Bone marrow (tissue), 2 donors: ENCODE measurements around the gene IL19.

Experiments used
- DNase-seq, 2 donors: peaks; one replicate each; lab custom pipeline; 2025; lab: John Stamatoyannopoulos, UW

Gene IL19

DNA sequence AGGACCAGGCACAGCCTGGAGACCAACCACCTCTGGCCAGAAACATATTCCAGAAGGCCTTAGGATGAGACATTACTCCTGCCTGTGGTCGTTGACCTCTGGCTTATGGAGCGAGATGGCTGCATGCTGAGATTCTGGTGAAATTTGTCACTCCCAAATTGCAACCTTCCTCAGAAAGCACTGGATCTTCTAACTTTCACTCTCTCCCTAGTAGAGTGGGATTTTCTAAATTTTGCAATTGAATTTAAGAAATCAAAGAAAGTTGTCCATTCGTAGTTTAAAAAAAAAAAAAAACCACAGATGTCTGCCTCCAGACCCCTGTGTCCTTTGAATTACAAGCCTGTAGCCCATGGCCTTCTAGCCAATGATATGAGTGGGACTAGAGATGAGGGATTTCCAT is 30.3 kb downstream of the IL19 start:
- DNase-seq, result no peak

DNA sequence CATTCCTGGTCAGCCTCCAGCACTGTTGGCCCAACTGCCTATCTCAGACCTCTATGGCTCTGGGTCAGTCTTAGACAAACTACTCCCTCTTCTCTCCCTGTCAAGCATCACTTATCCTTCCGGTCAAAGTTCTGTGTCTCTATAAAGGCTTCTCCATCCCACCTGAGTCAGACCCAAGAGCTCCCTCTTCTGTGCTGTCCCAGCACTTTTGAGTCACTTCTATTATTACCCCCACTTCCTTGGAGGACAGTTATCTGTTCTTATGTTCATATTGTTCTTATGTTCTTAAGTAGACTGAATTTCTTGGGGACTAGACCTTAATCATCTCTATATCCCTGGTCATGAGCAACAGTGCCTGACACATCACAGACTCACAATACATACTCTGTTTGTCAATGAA is 30.9 kb downstream of the IL19 start:
- no peak for DNase-seq

DNA sequence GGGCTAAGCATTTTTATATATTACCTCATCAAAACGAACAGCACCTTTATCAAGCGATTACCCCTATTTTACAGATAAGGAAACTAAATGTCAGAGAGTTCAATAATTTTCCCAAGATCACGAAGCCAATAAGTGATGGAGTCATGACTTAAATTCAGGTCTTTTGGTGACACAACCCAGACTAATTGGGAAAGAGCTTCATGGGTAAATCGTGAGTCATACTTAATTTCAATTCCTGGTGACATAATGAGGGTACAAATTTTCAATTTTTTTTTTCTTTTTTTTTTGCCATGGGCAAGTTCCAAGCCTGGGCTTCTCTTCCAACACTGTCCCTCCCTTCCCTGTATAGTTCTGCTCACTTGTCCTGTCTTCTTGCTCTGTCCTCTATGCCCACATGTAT is 31.8 kb downstream of the IL19 start:
- DNase-seq, result no peak

DNA sequence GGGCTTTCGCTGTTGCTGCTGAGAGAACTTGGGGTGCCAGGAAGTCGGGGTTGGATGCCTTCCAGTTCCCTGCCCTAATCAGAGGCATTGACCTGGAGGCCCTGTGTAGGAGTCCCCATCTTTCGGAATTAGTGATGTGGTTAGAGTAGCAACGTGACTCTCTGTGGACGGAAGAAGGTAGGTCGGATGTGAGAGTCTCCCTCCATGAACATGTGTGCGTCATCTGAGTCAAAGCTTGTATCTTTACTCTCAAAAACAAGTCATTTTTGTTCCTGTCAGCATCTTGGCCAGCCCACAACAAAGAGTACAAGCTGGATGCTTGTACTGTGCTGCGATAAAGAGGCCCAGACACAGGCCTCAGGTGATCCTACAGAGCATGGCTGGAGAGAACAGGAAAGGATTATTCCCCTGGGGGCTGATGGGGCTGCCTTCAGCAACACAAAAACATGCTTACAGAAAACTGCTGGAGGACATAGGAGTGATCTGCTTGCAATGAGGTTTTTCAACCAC is 32.7 kb downstream of the IL19 start:
- DNase-seq, result no peak

DNA sequence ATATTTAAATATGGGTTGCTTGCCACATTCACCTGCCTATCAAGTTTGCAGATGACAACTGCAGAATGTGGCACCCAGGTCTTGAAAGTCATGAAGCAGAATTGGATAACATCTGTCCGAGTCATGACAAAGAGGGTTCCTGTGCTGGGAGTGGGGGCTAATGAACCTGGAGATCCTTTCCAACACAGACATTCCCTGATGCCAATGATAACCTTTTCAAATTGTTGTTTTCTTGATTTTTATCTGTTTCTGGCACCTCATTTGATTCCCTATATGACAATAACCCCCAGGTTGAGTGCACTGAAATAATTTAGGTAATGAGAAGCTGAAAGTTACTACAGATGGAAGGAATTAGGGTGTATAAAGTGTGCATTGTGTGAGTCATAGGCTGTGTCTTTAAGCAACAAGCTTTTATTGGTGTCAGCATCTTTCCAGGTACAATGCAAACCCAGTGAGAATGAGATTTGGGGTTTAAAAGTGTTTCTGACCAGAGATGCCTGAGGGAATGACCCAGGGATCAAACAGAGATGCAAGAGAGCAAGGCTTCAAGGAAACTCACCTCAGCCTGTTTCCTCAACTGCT is 33.7 kb downstream of the IL19 start:
- DNase-seq, result no peak

DNA sequence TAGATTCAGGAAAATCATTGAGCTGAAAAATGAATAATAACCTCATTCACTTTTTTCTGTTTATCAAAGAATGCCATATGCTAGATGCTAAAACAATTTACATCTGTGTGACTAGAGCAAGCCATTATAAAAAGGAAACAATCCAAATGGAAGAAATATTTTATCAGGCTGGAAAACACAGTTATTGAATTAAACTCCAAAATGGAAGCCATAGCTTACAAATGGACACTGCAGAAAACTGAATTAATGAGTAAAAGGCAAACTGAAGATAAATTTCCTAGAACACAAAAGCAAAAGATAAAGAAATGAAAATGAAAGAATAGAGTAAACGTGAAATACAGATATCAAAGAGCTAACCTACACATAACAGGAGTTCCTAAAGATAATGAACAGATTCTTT is 34.8 kb downstream of the IL19 start:
- DNase-seq, result no peak

DNA sequence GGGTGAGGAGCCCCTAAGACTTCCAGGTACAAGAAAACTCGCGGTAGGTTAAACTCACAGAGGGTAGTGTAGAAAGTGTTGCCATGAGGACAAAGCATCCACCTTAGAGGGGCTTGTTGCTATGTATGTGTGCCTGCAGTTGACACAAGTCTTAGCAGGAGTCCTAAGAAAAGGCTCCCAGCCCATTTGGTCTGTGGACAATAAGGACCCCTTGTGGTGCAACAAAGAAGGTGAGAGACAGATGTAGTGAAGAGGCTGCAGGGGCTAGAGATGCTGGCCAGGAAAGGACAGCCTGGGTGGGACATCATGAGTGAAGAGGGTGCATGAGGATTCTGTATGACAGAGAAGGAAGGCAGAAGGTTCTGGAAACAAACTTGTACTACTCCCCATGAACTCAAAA is 38.0 kb downstream of the IL19 start:
- DNase-seq, result no peak

DNA sequence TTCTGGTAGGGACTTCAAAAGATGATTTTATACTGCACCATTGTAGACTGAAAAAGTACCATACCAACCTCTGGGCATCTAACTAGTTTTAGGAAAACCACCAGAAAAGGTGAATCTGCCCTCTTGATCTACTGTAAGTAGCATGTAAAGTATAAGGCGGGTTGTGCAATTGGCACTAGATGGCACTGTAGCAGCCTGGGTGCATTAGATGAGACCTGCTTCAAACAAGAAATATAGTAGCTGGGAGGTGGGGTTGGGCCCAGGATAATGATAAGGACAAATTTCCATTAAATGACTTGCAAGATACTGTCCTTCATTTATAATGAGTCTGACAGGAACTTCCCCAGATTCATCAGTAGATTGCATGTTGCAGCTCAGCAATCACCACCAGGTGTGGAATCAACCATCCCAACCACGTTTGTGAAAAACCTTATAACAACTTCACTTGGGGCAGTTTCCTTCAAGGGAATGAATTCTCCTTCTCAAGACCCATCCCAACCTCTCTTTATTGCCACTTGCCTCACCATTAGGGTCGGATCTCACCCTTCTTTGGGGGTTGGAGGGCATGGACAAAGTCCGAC is 39.0 kb downstream of the IL19 start:
- no peak for DNase-seq

DNA sequence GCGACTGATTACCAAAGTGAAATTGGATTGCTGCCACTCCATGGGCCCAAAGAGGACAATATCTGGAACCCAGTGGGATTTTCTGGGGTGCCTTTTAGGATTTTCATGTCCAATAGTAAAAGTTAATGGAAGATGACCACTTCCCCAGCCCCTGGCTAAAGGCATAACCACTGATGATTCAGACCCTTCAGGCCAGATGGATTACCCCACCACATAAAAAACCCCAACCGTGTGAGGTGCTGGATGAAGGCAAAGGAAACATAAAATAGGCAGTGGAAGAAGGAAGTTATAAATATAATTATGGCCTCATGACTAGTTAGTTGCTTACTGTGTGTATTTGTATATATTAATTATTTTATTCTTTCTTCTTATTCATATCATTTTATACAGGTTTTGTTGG is 41.9 kb downstream of the IL19 start:
- DNase-seq, result no peak

DNA sequence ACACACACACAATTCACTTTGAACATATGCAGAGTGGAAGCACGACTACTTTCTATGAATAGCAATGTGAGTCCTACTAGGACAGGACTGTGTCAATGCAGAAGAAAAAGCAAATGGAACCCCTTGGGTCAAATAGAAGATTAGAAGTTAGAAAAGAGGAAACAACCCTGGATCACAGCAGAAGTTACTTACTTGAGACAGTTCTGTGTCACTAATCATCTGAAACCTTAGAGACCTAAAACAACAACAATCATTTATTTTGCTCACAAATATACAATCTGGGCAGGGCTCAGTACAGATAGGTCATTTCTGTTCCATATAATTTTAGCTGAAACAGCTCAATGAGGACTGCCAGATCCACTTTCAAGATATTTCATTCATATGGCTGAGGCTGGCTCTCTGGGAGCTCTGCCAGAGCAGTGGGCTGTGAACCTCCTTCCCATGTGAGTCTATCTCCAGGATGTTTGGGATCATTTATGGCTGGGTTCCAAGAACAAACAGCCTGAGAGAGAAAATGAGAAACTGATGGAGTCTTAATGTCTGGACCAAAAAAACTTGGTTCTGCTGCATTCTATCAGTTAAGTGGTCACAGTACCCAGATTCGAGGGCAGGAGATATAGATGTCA is 44.3 kb downstream of the IL19 start:
- peak in 1 of 2 donors; percentile 46 for DNase-seq

DNA sequence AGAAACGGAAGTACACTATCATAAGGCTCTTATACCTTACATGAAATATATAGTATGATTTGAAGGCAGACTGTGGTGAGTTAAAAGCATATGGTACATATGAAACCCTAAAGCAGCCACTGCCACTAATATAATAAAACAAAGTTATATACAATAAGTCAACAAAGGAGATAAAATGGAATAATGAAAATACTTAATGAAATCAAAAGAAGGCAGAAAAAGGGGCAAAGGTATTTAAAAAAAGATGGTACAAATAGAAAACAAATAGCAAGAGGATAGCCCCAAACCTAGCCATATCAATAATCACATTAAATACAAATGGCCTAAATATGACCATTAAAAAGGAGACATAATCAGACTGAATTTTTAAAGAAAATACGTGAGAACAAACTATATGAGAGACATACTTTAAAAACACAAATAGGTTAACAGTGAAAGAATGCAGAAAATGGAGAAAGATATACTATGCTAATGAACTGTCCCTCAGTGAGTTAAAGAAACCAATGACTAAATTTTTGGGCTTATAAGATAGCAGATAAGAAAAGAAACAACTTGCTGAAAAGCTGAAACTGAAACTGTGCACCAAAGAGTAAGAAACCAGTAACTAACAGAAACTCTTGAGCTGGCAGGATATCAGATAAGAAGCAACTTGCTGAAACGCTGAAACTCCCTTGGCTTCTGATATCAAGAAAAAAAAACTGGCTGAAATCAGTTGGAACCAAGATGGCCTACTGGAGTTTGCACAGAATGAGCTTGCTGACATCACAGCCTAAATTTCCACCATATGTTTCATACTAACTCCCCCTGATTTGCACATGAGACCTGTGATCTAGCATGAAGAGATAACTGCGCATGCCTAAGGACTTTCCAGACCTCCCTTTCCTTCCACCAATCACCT is 46.1 kb downstream of the IL19 start:
- peak in 1 of 2 donors; percentile 56 for DNase-seq

DNA sequence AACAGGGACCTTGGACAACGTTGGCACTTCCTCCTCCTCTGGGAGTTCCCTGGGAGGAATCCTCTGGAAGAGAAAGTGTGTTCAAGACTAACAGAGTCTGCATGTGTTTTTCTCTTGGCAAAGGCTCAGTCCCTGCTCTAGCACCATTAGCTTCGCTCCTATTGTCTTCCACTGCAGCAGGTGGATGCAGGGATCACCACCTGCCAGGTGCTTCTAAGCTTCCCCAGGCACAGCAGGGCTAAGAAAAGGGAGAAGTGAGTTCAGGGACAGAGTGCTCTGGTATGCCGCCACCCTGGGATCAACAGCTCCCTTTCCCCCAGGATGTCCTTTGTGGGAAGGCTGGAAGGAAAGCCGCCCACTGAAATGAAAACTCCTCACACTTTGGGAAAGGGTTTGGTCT is 50.9 kb downstream of the IL19 start:
- no peak for DNase-seq

DNA sequence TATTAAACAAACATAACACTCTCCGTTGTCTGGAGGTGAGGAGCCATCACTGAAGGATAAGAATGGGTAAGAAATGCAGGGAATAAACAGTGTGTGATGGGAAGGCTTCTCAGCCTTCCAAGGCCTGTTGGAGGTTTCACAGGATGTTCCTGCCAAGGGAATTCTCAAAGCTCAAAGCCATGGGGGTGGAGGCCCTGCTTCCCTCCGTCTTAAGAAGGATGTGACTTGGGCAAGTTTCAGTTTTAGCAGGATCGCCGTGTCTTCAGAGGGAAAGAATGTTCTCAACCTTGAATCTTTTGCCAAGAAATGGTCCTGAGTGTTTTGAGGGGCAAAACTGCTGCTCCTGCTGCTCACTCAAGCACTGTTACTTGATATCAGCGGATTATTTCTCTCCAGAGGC is 53.2 kb downstream of the IL19 start:
- no peak for DNase-seq

DNA sequence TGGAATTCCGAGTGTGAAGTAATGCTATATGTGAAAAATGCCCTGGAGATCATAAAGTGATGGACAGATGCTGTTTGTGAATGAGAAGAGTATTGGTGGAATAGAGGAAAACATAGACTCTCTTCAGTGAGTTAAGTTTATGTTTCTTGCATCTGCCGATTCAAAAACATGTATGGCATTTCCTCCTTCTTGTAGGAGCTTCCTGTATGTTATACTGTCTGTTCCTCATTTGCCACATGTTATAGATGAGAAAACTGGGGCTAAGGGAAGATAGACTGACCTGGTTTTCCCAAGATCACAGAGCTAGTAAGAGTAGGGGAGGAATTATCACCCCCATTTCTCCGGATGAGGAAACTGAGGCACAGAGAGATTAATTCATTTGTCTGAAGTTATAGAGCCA is 53.8 kb downstream of the IL19 start:
- peak in 1 of 2 donors; percentile 41 for DNase-seq

DNA sequence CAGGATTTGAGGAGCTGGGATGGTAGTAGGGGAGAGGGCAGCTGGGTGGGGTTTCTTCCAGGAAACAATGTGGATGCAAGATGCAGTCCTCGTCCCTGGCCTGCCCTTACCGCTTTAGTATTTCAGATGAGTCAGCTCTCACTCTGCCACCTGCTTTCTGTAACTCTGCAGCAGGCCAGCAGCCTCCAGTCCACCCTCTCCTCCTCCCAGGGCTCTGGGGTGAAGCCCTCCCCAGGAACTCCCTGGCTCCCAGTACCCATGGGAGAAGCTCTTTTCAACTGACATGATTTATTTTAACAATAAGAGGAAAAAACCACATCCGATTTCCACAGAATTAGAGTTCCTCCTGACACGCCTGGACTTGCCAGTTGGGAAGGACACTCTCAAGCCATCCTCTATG is 55.8 kb downstream of the IL19 start:
- no peak for DNase-seq

DNA sequence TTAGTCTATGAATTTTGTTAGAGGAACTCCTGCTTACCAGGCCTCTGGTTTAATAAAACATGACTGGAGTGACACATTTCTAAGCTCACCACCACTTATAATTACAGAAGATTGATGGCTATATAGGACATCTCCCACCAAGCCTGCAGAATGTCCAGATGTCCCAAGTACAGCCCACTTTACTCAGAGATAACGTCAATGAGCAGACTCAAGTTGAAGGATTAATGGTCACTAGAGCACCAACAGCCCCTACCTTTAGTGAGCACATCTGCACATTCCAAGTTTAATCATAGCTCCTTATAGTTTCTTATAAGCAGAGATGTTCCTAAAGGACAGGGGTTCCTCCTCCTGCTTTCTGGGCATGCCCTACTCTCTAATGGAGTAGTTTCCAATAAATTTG is 57.5 kb downstream of the IL19 start:
- DNase-seq, result no peak

DNA sequence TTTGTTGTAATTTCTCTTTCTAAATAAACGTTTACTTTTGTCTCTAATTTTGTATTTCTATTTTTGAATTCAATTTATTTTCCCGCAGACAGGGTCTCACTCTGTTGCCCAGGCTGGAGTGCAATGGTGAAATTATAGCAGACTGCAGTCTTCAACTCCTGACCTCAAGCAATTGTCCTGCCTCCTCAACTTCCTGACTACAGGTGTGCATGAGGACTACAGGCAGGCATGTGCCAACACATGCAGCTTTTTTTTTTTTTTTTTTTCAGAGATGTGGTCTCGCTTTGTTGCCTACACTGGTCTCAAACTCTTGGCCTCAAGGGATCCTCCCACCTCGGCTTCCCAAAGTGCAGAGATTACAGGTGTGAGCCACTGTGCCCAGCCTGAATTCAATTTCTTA is 58.2 kb downstream of the IL19 start:
- no peak for DNase-seq

DNA sequence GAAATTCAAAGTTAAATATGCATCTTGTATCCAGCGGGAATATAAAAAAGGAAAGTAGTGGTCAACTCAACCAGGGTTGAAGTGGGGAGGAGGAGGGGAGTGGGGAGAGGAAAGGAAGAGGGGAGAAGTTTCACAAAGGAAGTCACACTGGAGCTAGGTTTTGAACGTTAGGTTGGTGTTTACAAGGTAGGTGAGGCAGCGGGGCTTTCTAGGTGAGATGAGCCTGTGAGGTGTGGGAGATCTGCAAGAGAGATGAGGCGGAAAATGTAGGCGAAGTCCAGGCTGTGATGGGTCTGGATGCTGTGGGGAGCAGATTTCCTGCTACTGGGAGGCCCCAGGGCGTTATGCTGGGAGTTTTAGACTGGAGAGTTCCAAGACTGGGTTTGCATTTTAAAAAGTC is 58.7 kb downstream of the IL19 start:
- DNase-seq, result no peak

DNA sequence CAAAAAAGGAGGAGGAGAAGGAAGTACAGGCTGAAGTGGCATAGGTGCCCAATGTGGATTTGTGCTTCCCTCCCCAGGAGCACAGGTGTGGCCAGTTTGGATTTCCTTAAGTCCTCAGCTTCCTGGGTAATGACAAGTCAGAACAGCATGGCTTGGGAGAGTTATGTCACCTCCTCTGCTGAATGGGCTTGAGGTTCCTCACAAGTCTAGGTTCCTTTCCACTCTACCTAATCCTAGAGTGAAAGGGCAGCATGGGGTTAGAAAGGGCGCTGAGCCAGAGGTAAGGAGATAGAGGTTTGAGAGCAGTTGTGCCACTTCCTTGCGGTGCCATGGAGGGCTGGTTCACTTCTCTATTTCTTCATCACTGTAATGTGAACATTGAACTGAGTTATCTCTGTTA is 59.3 kb downstream of the IL19 start:
- peak in 1 of 2 donors; percentile 48 for DNase-seq

DNA sequence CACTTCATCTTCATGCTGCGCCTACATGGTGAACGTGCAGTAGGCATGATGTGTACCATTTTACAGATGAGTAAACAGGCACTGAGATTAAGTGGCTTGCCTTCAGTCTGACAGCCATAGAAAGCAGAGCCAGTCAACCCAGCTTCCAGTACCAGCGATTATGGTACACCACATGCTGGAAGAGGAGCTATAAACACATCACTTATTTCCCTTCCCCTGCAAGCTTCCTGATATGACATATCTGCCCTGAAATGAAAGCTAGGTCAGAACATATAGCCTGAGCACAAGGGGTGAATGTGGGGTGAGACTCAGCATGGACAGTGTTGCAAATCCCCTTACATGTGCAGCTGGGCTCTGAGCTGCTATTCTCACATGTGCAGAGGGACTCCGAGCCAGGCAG is 61.1 kb downstream of the IL19 start:
- no peak for DNase-seq

DNA sequence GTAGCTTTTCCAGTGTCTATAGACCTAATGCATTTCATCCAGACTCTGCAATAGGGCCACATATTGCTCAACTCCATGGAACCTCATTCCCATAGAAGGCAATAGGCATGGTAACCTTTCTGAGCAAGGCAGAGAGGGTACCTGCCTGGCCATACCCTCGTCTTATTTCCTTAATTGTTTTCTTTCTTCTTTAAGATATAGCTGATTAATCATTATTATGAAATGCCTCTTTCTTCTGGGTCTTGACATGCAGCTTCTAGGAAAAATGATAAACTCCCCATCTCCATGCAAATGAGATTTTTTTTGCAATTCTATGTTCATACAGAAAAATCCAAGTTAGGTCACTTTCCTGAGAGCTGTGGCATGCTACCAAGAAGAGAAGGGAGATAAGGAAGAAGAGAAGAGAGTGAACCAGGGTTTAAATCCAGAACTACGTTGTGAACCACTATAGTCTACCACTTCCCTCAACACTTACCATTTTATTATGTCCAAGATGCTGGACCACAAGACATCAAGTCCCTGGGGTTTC is 61.8 kb downstream of the IL19 start:
- DNase-seq, result no peak

DNA sequence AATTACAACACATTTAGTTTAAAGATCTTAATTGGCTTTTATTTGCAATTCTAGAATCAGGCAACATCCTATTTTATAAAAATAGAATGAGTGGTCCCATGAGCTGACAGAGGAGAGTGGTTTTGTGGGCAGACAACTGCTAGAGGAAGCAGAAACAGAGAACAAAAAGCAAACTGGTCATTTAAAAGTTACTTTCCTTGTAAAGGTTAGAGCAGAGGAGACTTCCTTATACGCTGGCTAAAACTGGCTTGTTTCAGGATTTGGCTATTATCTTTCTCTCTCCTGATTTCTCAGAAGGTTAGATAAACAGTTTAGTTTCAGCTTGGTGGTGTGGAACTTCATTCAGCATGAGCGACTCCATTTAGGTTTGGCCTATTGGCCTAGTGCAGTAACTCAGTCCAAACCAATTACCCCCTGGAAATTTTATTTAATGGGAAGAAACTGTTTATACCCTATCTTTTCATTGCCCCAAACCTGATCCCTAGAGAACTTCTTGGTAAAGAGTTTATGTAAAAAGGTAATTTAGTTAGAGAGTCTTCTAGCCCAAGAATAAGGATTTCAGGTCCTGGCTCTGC is 62.6 kb downstream of the IL19 start:
- DNase-seq, result peak in 1 of 2 donors; percentile 67
